ENCODE results near the gene CDH19. TPM values are rescaled to one million over a fixed set of nuclear protein-coding genes. Genes with fewer than 3 reads are reported as not detected.

The CDH19 gene
- total RNA-seq, 1 experiment from 2014 or later: 67.4 TPM

GRCh38 chr18:66571845-66572244 lies 32.0 kb downstream of the CDH19 start:
- no peak for DNase-seq (ENCODE audit: extremely low read depth, low read depth)

GRCh38 chr18:66566616-66567015 lies 37.3 kb downstream of the CDH19 start:
- no peak for DNase-seq (ENCODE audit: extremely low read depth, low read depth)

- DNase-seq (ENCODE audit: extremely low read depth, low read depth): no peak
Observed at GRCh38 chr18:66564236-66564635, 39.7 kb downstream of the CDH19 start.

- no peak for DNase-seq (ENCODE audit: extremely low read depth, low read depth)
Observed at GRCh38 chr18:66562279-66562678, 41.6 kb downstream of the CDH19 start.

GRCh38 chr18:66560094-66560493 lies 43.8 kb downstream of the CDH19 start:
- peak; percentile 68 for DNase-seq (ENCODE audit: extremely low read depth, low read depth)

GRCh38 chr18:66558773-66559172 lies 45.1 kb downstream of the CDH19 start:
- DNase-seq (ENCODE audit: extremely low read depth, low read depth): peak; percentile 79

- no peak for DNase-seq (ENCODE audit: extremely low read depth, low read depth)
Observed at GRCh38 chr18:66557091-66557490, 46.8 kb downstream of the CDH19 start.

GRCh38 chr18:66555585-66555984 lies 48.3 kb downstream of the CDH19 start:
- no peak for DNase-seq (ENCODE audit: extremely low read depth, low read depth)

DNA sequence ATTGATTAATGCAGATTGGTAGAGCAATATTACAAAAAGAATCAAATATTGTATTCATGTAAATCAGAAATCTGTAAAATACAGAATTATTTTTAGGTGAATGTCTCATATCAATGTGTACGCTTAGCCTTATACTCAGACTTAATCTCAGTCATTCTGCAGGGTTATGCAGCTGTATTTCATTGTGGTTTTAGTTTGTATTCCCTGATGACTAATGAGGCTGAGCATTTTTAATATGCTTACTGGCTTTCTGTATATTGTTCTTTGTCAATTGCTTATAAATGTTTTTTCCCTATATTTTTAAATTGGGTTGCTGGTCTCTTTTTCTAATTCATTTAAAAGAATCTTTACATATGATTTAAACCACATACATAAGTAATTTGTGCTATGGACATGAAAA lies 50.1 kb downstream of the CDH19 start:
- DNase-seq (ENCODE audit: extremely low read depth, low read depth): no peak

- DNase-seq (ENCODE audit: extremely low read depth, low read depth): no peak
Observed at GRCh38 chr18:66550366-66550765, 53.5 kb downstream of the CDH19 start.

GRCh38 chr18:66548747-66549146 lies 55.1 kb downstream of the CDH19 start:
- no peak for DNase-seq (ENCODE audit: extremely low read depth, low read depth)

- DNase-seq (ENCODE audit: extremely low read depth, low read depth): no peak
Observed at GRCh38 chr18:66534110-66534509, 69.8 kb downstream of the CDH19 start.

GRCh38 chr18:66533693-66534092 lies 70.2 kb downstream of the CDH19 start:
- no peak for DNase-seq (ENCODE audit: extremely low read depth, low read depth)

GRCh38 chr18:66523219-66523991 lies 80.5 kb downstream of the CDH19 start:
- no peak for DNase-seq (ENCODE audit: extremely low read depth, low read depth)

- DNase-seq (ENCODE audit: extremely low read depth, low read depth): no peak
Observed at GRCh38 chr18:66513996-66514395, 89.9 kb downstream of the CDH19 start.

- peak; percentile 7 for DNase-seq (ENCODE audit: extremely low read depth, low read depth)
Observed at GRCh38 chr18:66511792-66512191, 92.1 kb downstream of the CDH19 start.

GRCh38 chr18:66511289-66511688 lies 92.6 kb downstream of the CDH19 start:
- DNase-seq (ENCODE audit: extremely low read depth, low read depth): no peak

GRCh38 chr18:66510357-66511045 lies 93.4 kb downstream of the CDH19 start:
- no peak for DNase-seq (ENCODE audit: extremely low read depth, low read depth)

DNA sequence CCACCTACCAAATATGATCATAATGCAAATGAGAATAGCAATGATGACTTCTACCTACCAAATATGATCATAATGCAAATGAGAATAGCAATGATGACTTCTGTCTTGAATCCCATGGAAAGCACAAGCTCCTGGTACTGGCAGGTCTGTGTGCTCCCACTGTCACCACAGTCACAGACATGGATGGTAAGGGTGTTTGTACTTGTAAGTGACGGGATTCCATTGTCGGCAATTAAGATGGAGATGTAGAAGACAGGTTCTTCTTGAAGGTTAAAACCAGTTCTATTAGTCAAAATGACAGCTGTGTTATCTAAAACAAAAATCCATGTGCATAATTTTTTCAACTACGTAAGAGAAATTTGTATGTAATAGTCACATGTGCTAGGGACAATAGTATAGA lies 95.0 kb downstream of the CDH19 start:
- DNase-seq (ENCODE audit: extremely low read depth, low read depth): no peak

GRCh38 chr18:66506178-66506577 lies 97.7 kb downstream of the CDH19 start:
- no peak for DNase-seq (ENCODE audit: extremely low read depth, low read depth)

- DNase-seq (ENCODE audit: extremely low read depth, low read depth): no peak
Observed at GRCh38 chr18:66497351-66497750, 106.5 kb downstream of the CDH19 start.

DNA sequence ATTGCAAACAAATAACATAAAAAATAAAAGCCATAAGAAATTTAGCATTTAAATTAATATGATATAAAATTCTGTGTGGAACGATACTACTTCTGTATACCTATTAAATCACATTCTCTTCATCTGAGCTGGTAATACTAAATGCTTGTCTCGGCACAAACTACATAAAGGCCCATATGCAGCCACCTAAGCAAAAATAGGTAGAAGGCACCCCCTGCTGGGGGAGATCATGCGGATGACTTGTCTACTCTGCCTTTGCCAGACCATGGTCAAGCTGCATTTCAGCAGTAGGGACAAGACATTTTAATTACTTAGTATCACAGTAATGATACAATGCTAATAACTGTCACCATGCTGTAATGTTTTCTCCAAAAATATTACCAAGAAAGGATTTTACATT lies 108.0 kb downstream of the CDH19 start:
- peak; percentile 68 for DNase-seq (ENCODE audit: extremely low read depth, low read depth)

Measured in NCI-H460 (cell line).